Measurements from ENCODE around the gene ALKBH5.

Gene ALKBH5

DNA sequence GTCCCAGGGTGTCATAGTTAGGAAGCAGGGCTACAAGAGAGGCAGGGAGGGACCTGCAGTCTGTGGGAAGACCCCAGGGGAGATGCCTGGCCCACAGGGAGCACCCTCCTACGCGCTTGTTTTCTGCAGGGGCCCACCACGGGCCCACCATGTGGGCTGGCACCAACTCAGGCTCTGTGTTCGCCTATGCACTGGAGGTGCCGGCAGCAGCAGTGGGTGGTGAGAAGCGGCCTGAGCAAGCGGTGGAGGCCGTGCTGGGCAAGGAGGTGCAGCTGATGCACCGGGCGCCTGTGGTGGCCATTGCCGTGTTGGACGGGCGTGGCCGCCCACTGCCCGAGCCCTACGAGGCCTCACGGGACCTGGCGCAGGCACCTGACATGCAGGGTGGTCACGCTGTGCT lies 56.8 kb downstream of the ALKBH5 start:
- no peaks in the 10 kb centered on the region for H3K4me1 ChIP-seq (ENCODE audit: control insufficient read depth, insufficient read depth, low read length)
- H3K9me3 ChIP-seq (ENCODE audit: control insufficient read depth, insufficient read depth, low read depth, low read length), result no peaks in the 10 kb centered on the region
- no peak overlapping the region for H3K4me3 ChIP-seq (ENCODE audit: low read depth, low read length)
- POLR2A ChIA-PET, result interaction anchor here (1.0 kb wide), 1 partner anchor 84 kb away, joined by 3 read pairs; no protein-coding TSS in a partner anchor
- TF ChIP-seq, protein P1, sequence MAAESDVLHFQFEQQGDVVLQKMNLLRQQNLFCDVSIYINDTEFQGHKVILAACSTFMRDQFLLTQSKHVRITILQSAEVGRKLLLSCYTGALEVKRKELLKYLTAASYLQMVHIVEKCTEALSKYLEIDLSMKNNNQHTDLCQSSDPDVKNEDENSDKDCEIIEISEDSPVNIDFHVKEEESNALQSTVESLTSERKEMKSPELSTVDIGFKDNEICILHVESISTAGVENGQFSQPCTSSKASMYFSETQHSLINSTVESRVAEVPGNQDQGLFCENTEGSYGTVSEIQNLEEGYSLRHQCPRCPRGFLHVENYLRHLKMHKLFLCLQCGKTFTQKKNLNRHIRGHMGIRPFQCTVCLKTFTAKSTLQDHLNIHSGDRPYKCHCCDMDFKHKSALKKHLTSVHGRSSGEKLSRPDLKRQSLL (tag by site-specific recombination; IDR thresholded peaks at IDR 0.05), result no peak
- TF ChIP-seq ZNF132 (tag by site-specific recombination; IDR thresholded peaks at IDR 0.05; ENCODE audit: borderline replicate concordance), result no peak
- TF ChIP-seq ZNF785 (tag by site-specific recombination; IDR thresholded peaks at IDR 0.05), result no peak
- no peak for TF ChIP-seq ZBTB21 (tag by site-specific recombination; IDR thresholded peaks at IDR 0.05)
- TF ChIP-seq ZNF658 (tag by site-specific recombination; IDR thresholded peaks at IDR 0.05), result no peak
- TF ChIP-seq ZNF837 (tag by site-specific recombination; IDR thresholded peaks at IDR 0.05), result no peak
- no peak for TF ChIP-seq KLF17 (tag by site-specific recombination; IDR thresholded peaks at IDR 0.05)
- TF ChIP-seq EGR2 (tag by site-specific recombination; IDR thresholded peaks at IDR 0.05; ENCODE audit: low read depth), result peak; percentile 76
- TF ChIP-seq SP3 (tag by site-specific recombination; IDR thresholded peaks at IDR 0.05), result no peak
- TF ChIP-seq ZNF416 (tag by site-specific recombination; IDR thresholded peaks at IDR 0.05), result no peak
- TF ChIP-seq ZNF112 (tag by site-specific recombination; IDR thresholded peaks at IDR 0.05), result no peak
- TF ChIP-seq SP2 (tag by site-specific recombination; IDR thresholded peaks at IDR 0.05), result no peak
- no peak for TF ChIP-seq ZSCAN16 (tag by site-specific recombination; IDR thresholded peaks at IDR 0.05)
- TF ChIP-seq ZNF114 (tag by site-specific recombination; IDR thresholded peaks at IDR 0.05), result no peak
- TF ChIP-seq KLF10 (tag by site-specific recombination; IDR thresholded peaks at IDR 0.05), result no peak
- no peak for TF ChIP-seq ZNF146 (tag by site-specific recombination; IDR thresholded peaks at IDR 0.05)
- no peak for TF ChIP-seq GLIS1 (tag by site-specific recombination; IDR thresholded peaks at IDR 0.05)
- TF ChIP-seq ZFHX2 (tag by site-specific recombination; conservative IDR thresholded peaks at IDR 0.05), result peak; percentile 62
- TF ChIP-seq MEIS1 (CRISPR knock-in tag; IDR thresholded peaks at IDR 0.05; ENCODE audit: borderline replicate concordance), result no peak
- no peak for TF ChIP-seq ZNF433 (tag by site-specific recombination; IDR thresholded peaks at IDR 0.05; ENCODE audit: low read depth)
- TF ChIP-seq PRDM1 (tag by site-specific recombination; IDR thresholded peaks at IDR 0.05), result no peak
- TF ChIP-seq, protein P2, sequence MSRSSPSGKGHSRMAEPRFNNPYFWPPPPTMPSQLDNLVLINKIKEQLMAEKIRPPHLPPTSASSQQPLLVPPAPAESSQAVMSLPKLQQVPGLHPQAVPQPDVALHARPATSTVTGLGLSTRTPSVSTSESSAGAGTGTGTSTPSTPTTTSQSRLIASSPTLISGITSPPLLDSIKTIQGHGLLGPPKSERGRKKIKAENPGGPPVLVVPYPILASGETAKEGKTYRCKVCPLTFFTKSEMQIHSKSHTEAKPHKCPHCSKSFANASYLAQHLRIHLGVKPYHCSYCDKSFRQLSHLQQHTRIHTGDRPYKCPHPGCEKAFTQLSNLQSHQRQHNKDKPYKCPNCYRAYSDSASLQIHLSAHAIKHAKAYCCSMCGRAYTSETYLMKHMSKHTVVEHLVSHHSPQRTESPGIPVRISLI (tag by site-specific recombination; IDR thresholded peaks at IDR 0.05), result no peak
- TF ChIP-seq FEZF1 (tag by site-specific recombination; IDR thresholded peaks at IDR 0.05), result no peak
- no peak for TF ChIP-seq BCL11A (tag by site-specific recombination; IDR thresholded peaks at IDR 0.05; ENCODE audit: low read depth)
- no peak for TF ChIP-seq ZNF394 (tag by site-specific recombination; IDR thresholded peaks at IDR 0.05; ENCODE audit: borderline replicate concordance)
- TF ChIP-seq ZIC2 (tag by site-specific recombination; IDR thresholded peaks at IDR 0.05), result peak; percentile 69
- peaks cover 6 to 90% of the 10 kb centered on the region in 2 experiments; a peak in 2 of 3 replicates for H3K36me3 ChIP-seq (ENCODE audit: control insufficient read depth in 2 of 2, insufficient read depth in 1 of 2, low read length in 2 of 2)
- no peak overlapping the region for H3K27ac ChIP-seq (ENCODE audit: extremely low read depth, low read depth, low read length)
- CTCF ChIA-PET, result no interaction called here

Data from HEK293 (cell line).